GM12878 (cell line): ENCODE measurements around the gene HID1. TPM values are rescaled to one million over a fixed set of nuclear protein-coding genes. Genes with fewer than 3 reads are reported as not detected.

ENCODE experiments used
- ATAC-seq: fragments of 200-7000 bp; cut with Tn5 transposase; 3 replicates; pipeline ENCODE4 v1.9.1; 2020; ENCODE audit warnings: mild to moderate bottlenecking, moderate library complexity
- BruUV-seq: library from RNA; stranded (reverse); fragments of 400-500 nt; replicated peaks from 2 replicates; lab custom pipeline; 2021; lab: Mats Ljungman, UMichigan
- CTCF ChIA-PET: fragments of 300-600 bp; sonication (Branson Sonifier 250); formaldehyde crosslinking; extraction: SDS; loops from one replicate; lab custom pipeline; 2021; ENCODE audit warnings: inconsistent platforms; lab: Yijun Ruan, JAX
- POLR2A ChIA-PET: fragments of 350-600 bp; formaldehyde crosslinking; extraction: SDS; loops from one replicate; lab custom pipeline; 2021; ENCODE audit warnings: inconsistent platforms; lab: Charles Lee
- RAD21 ChIA-PET: fragments of 300-600 bp; sonication (Branson Sonifier 250); formaldehyde crosslinking; loops from one replicate; lab custom pipeline; 2023; ENCODE audit warnings: antibody characterized with exemption; ENCODE audit not compliant: unreplicated experiment; lab: Charles Lee
- SMC1A ChIA-PET: fragments of 300-600 bp; sonication (Branson Sonifier 250); formaldehyde crosslinking; loops from one replicate; lab custom pipeline; 2023; ENCODE audit not compliant: unreplicated experiment, uncharacterized antibody; lab: Charles Lee
- DNase-seq: peaks from one replicate; pipeline ENCODE4 v3.0.0-alpha.2; 2011; ENCODE audit warnings: low read depth, low spot score
- FAIRE-seq: peaks from 3 replicates; lab custom pipeline; 2011; peaks lifted over from hg19 to GRCh38; lab: Jason Lieb, UNC
- H2AFZ ChIP-seq: 2 replicates; pipeline ENCODE4 v1.6.0; 2011; ENCODE audit warnings: low read depth, low read length, control low read depth; ENCODE audit not compliant: control insufficient read depth
- H3K27ac ChIP-seq: 2 replicates; pipeline ENCODE4 v1.5.1; 2011; ENCODE audit warnings: control low read depth; ENCODE audit not compliant: control insufficient read depth, insufficient read depth
- H3K27me3 ChIP-seq, 2 experiments: replicated peaks in 1 of 2; 2 replicates each; pipeline versions ENCODE4 v1.6.0 to v1.6.1; 2011; ENCODE audit warnings: low read length in 1 of 2; ENCODE audit not compliant: control insufficient read depth in 2 of 2, insufficient read depth in 2 of 2
- H3K36me3 ChIP-seq, 2 experiments: 2 replicates each; pipeline ENCODE4 v1.5.1; 2011; ENCODE audit warnings: low read length in 1 of 2; ENCODE audit not compliant: control insufficient read depth in 2 of 2, insufficient read depth in 2 of 2
- H3K4me1 ChIP-seq: 2 replicates; pipeline ENCODE4 v1.6.1; 2011; ENCODE audit warnings: mild to moderate bottlenecking, low read length, moderate library complexity, mixed read lengths; ENCODE audit not compliant: control insufficient read depth, insufficient read depth
- H3K4me2 ChIP-seq: 2 replicates; pipeline ENCODE4 v1.6.0; 2011; ENCODE audit warnings: control low read depth; ENCODE audit not compliant: control insufficient read depth, insufficient read depth
- H3K4me3 ChIP-seq: fragments of 200-600 bp; sonication (generic); 2 replicates; pipeline ENCODE4 v1.5.1; 2016
- H3K79me2 ChIP-seq: 2 replicates; pipeline ENCODE4 v1.6.0; 2011; ENCODE audit warnings: low read length; ENCODE audit not compliant: control insufficient read depth, insufficient read depth
- H3K9ac ChIP-seq: 2 replicates; pipeline ENCODE4 v1.8.0; 2011; ENCODE audit warnings: low read length, control low read depth, mixed read lengths; ENCODE audit not compliant: control insufficient read depth, insufficient read depth
- H3K9me3 ChIP-seq: replicated peaks from 3 replicates; pipeline ENCODE4 v1.5.1; 2011; ENCODE audit warnings: mild to moderate bottlenecking, low read length; ENCODE audit not compliant: control insufficient read depth, insufficient read depth
- H4K20me1 ChIP-seq: 2 replicates; pipeline ENCODE4 v1.6.0; 2011; ENCODE audit not compliant: control insufficient read depth, insufficient read depth
- ASH2L ChIP-seq: fragments of 300-600, 200-600 bp; sonication (generic); IDR thresholded peaks from 2 replicates; pipeline ENCODE4 v1.6.1; 2017; ENCODE audit warnings: low read depth, mild to moderate bottlenecking, borderline replicate concordance
- BHLHE40 ChIP-seq, 2 experiments: fragments of 450-650 bp in 1 of 2; IDR thresholded peaks; 2 replicates each; pipeline ENCODE4 v1.6.1; 2011 to 2017; ENCODE audit warnings: low read depth in 2 of 2, borderline replicate concordance in 1 of 2, improper control_type of control experiment in 1 of 2, low read length in 1 of 2, mild to moderate bottlenecking in 1 of 2
- CBX3 ChIP-seq: fragments of 200-600 bp; sonication (generic); IDR thresholded peaks from 2 replicates; pipeline ENCODE4 v1.6.1; 2016; ENCODE audit warnings: low read depth, borderline replicate concordance
- FOXK2 ChIP-seq: fragments of 450-650 bp; IDR thresholded peaks from 2 replicates; pipeline ENCODE4 v1.6.1; 2017; ENCODE audit warnings: mild to moderate bottlenecking, moderate library complexity
- HCFC1 ChIP-seq: fragments of 150-350 bp; IDR thresholded peaks from 2 replicates; pipeline ENCODE4 v1.6.1; 2014; ENCODE audit warnings: low read length
- HDAC2 ChIP-seq: fragments of 200-600 bp; sonication (generic); IDR thresholded peaks from 2 replicates; pipeline ENCODE4 v1.6.1; 2017
- HDAC6 ChIP-seq: fragments of 200-600 bp; sonication (generic); IDR thresholded peaks from one replicate; pipeline ENCODE4 v1.8.0; 2017; ENCODE audit warnings: antibody characterized with exemption; ENCODE audit not compliant: unreplicated experiment
- HDGF ChIP-seq: fragments of 450-650 bp; IDR thresholded peaks from 2 replicates; pipeline ENCODE4 v1.6.1; 2016; ENCODE audit warnings: antibody characterized with exemption
- KDM1A ChIP-seq: fragments of 200-600 bp; sonication (generic); IDR thresholded peaks from 2 replicates; pipeline ENCODE4 v1.6.1; 2016; ENCODE audit warnings: borderline replicate concordance
- WRNIP1 ChIP-seq: IDR thresholded peaks from 2 replicates; pipeline ENCODE4 v1.6.1; 2011; ENCODE audit warnings: low read depth, low read length, improper control_type of control experiment, borderline replicate concordance
- ZNF274 ChIP-seq: IDR thresholded peaks from one replicate; pipeline ENCODE4 v1.8.0; 2011; ENCODE audit not compliant: insufficient read length, insufficient read depth
- ZZZ3 ChIP-seq: IDR thresholded peaks from 2 replicates; pipeline ENCODE4 v1.6.1; 2011; ENCODE audit warnings: low read depth; ENCODE audit not compliant: control insufficient read depth, insufficient read length
- whole genome bisulfite sequencing: methylation state at CpG from one replicate; pipeline ENCODE4 v1.1.6; 2016; ENCODE audit warnings: low lambda C conversion rate; ENCODE audit not compliant: insufficient replicate concordance, insufficient coverage; ENCODE audit errors: missing lambda C conversion rate; 5-methylcytosine and 5-hydroxymethylcytosine counted together
- in situ Hi-C: fragments of 300-500 bp; cut with MboI; formaldehyde crosslinking; loops from 9 replicates; pipeline ENCODE4 v1.14.3; 2018; ENCODE audit warnings: mixed read lengths
- intact Hi-C: fragments of 100-400 bp; cut with micrococcal nuclease; formaldehyde crosslinking; loops from one replicate; pipeline ENCODE4 v1.14.2; 2022; ENCODE audit not compliant: unreplicated experiment
- polyA plus RNA-seq, 11 experiments: library from polyadenylated mRNA; depleted of rRNA in 4 of 11; unstranded in 6 of 11; stranded (reverse) in 5 of 11; fragments of >200 nt; fragmentation: Nextera tagmentation in 4 of 11; fragmentation: Illumina TruSeq in 1 of 11; extraction: Ambion mirVana in 4 of 11; extraction: Trizol in 1 of 11; gene quantifications; 1 replicate in 1 of 11; 2 replicates in 10 of 11; pipeline versions ENCODE4 v1.2.1 to v1.2.3, GENCODE V29; 2011 to 2016; ENCODE audit warnings: inconsistent platforms in 2 of 11, missing spikeins in 2 of 11, low read depth in 1 of 11
- total RNA-seq, 4 experiments: library from RNA; depleted of rRNA in 3 of 4; stranded (reverse); fragments of >200 nt in 3 of 4; fragmentation: Illumina TruSeq in 1 of 4; extraction: Trizol in 1 of 4; gene quantifications; 2 replicates each; pipeline versions ENCODE4 v1.2.1 to v1.2.3, GENCODE V29; 2013 to 2021
- TF ChIP-seq, protein P1 (sequence below), 3 experiments: IDR thresholded peaks in 2 of 3; conservative IDR thresholded peaks in 1 of 3; 2 replicates each; pipeline ENCODE4 v1.5.1; 2011; ENCODE audit warnings: low read depth in 3 of 3, low read length in 3 of 3, mild to moderate bottlenecking in 3 of 3, control low read depth in 2 of 3, moderate library complexity in 2 of 3, inconsistent platforms in 1 of 3, mixed read lengths in 1 of 3; ENCODE audit not compliant: control insufficient read depth in 2 of 3, insufficient read depth in 1 of 3; ENCODE audit errors: extremely low read depth in 1 of 3
- TF ChIP-seq, protein P2 (sequence below): IDR thresholded peaks from 2 replicates; pipeline ENCODE4 v1.6.1; 2012; ENCODE audit warnings: mild to moderate bottlenecking, low read depth, low read length

The HID1 gene
- total and polyA plus RNA-seq, 10 of the 15 experiments (the other 5 are each of a cell fraction or from before 2014, with no cell fraction given): 0.04 to 0.77 (median 0.32) TPM; not detected in 2

DNA sequence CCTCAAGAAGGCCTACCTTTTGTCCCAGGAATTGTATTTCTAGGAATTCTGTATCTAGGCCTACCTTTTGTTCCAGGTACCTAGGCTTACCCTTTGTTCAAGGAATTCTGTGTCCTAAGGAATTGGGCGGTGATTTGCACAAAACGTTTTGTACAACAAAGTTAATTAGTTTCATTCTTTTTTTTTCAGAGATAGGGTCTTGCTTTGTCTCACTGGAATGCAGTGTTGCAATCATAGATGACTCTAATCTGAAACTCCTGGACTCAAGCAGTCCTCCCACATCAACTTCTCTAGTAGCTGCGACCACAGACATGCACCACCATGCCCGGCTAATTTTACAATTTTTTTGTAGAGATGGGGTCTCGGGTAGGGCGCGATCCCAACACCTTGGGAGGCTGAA lies 21.9 kb upstream of the HID1 start:
- no TSS peak for BruUV-seq
- TF ChIP-seq HDAC2 (no peak), HDAC6 (no peak), CBX3 (no peak), KDM1A (no peak), HCFC1 (no peak), WRNIP1 (no peak), BHLHE40 (IDR thresholded peaks at IDR 0.05; ENCODE audit: borderline replicate concordance in 1 of 2, low read depth in 2 of 2, low read length in 1 of 2) (no peak), ASH2L (no peak), HDGF (no peak), ZZZ3 (no peak), ZNF274 (no peak), FOXK2 (no peak)
- TF ChIP-seq, protein P1, sequence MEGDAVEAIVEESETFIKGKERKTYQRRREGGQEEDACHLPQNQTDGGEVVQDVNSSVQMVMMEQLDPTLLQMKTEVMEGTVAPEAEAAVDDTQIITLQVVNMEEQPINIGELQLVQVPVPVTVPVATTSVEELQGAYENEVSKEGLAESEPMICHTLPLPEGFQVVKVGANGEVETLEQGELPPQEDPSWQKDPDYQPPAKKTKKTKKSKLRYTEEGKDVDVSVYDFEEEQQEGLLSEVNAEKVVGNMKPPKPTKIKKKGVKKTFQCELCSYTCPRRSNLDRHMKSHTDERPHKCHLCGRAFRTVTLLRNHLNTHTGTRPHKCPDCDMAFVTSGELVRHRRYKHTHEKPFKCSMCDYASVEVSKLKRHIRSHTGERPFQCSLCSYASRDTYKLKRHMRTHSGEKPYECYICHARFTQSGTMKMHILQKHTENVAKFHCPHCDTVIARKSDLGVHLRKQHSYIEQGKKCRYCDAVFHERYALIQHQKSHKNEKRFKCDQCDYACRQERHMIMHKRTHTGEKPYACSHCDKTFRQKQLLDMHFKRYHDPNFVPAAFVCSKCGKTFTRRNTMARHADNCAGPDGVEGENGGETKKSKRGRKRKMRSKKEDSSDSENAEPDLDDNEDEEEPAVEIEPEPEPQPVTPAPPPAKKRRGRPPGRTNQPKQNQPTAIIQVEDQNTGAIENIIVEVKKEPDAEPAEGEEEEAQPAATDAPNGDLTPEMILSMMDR (IDR thresholded peaks at IDR 0.05 in 2 of 3, conservative IDR thresholded peaks at IDR 0.05 in 1 of 3; ENCODE audit: control insufficient read depth in 2 of 3, extremely low read depth in 1 of 3, insufficient read depth in 1 of 3, low read depth in 3 of 3, low read length in 3 of 3): no peak
- TF ChIP-seq, protein P2, sequence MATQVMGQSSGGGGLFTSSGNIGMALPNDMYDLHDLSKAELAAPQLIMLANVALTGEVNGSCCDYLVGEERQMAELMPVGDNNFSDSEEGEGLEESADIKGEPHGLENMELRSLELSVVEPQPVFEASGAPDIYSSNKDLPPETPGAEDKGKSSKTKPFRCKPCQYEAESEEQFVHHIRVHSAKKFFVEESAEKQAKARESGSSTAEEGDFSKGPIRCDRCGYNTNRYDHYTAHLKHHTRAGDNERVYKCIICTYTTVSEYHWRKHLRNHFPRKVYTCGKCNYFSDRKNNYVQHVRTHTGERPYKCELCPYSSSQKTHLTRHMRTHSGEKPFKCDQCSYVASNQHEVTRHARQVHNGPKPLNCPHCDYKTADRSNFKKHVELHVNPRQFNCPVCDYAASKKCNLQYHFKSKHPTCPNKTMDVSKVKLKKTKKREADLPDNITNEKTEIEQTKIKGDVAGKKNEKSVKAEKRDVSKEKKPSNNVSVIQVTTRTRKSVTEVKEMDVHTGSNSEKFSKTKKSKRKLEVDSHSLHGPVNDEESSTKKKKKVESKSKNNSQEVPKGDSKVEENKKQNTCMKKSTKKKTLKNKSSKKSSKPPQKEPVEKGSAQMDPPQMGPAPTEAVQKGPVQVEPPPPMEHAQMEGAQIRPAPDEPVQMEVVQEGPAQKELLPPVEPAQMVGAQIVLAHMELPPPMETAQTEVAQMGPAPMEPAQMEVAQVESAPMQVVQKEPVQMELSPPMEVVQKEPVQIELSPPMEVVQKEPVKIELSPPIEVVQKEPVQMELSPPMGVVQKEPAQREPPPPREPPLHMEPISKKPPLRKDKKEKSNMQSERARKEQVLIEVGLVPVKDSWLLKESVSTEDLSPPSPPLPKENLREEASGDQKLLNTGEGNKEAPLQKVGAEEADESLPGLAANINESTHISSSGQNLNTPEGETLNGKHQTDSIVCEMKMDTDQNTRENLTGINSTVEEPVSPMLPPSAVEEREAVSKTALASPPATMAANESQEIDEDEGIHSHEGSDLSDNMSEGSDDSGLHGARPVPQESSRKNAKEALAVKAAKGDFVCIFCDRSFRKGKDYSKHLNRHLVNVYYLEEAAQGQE: no peak
- SMC1A ChIA-PET: interaction anchor here (0.9 to 1.7 kb wide), 3 partner anchors 7 to 34 kb away, joined by 3 to 4 read pairs (median 4); partner anchors contain the start of gene CDR2L
- Histone ChIP-seq H3K4me2 (no peak overlapping the region), H3K9me3 (no peaks in the 10 kb centered on the region), H4K20me1 (no peaks in the 10 kb centered on the region), H3K27me3 (peaks cover 0 to 3% of the 10 kb centered on the region in 2 experiments; a peak in 1 of 4 replicates), H3K27ac (no peak overlapping the region), H3K9ac (no peak overlapping the region), H3K79me2 (no peaks in the 10 kb centered on the region), H3K36me3 (no peaks in the 10 kb centered on the region), H3K4me3 (no peak overlapping the region), H3K4me1 (no peaks in the 10 kb centered on the region), H2AFZ (no peak overlapping the region)
- RAD21 ChIA-PET: no interaction called here
- intact Hi-C loops (no loop called here), in situ Hi-C loops (no loop called here)
- DNase-seq (no peak), ATAC-seq (no peak), FAIRE-seq (no peak)
- POLR2A ChIA-PET: no interaction called here
- WGBS: 74% methylated on average over 7 of the region's 7 CpGs
- CTCF ChIA-PET: interaction anchor here (4.4 kb wide), 1 partner anchor 33 kb away, joined by 21 read pairs; no protein-coding TSS in a partner anchor
